Gastroesophageal sphincter (tissue), 3 donors: Measurements from ENCODE around the gene NTRK3.

Experiments
- EP300 ChIP-seq: sonication (generic); formaldehyde crosslinking; IDR thresholded peaks from one replicate; pipeline ENCODE4 v1.6.1; 2017; ENCODE audit warnings: antibody characterized with exemption, mild to moderate bottlenecking
- POLR2AphosphoS5 ChIP-seq: sonication (generic); formaldehyde crosslinking; IDR thresholded peaks from one replicate; pipeline ENCODE4 v1.6.1; 2017; ENCODE audit warnings: antibody characterized with exemption
- TF ChIP-seq, protein P1 (sequence below), 4 experiments: fragments of 200-600 bp in 2 of 4; fragments of 450-650 bp in 2 of 4; sonication (generic) in 1 of 4; IDR thresholded peaks; one replicate each; pipeline ENCODE4 v1.5.1; 2017 to 2019; ENCODE audit warnings: antibody characterized with exemption in 4 of 4, mild to moderate bottlenecking in 2 of 4, moderate library complexity in 2 of 4

GRCh38 chr15:88262064-88262463, 5.5 kb upstream of the NTRK3 start:
- TF ChIP-seq, protein P1, sequence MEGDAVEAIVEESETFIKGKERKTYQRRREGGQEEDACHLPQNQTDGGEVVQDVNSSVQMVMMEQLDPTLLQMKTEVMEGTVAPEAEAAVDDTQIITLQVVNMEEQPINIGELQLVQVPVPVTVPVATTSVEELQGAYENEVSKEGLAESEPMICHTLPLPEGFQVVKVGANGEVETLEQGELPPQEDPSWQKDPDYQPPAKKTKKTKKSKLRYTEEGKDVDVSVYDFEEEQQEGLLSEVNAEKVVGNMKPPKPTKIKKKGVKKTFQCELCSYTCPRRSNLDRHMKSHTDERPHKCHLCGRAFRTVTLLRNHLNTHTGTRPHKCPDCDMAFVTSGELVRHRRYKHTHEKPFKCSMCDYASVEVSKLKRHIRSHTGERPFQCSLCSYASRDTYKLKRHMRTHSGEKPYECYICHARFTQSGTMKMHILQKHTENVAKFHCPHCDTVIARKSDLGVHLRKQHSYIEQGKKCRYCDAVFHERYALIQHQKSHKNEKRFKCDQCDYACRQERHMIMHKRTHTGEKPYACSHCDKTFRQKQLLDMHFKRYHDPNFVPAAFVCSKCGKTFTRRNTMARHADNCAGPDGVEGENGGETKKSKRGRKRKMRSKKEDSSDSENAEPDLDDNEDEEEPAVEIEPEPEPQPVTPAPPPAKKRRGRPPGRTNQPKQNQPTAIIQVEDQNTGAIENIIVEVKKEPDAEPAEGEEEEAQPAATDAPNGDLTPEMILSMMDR (IDR thresholded peaks at IDR 0.05): no peak
- no peak for TF ChIP-seq POLR2AphosphoS5
- no peak for TF ChIP-seq EP300
